ENCODE data around the gene ADORA1.

Gene ADORA1

GRCh38 chr1:203158423-203158822 lies 30.9 kb downstream of the ADORA1 start:
- no peak for DNase-seq (ENCODE audit: low spot score)

- no peak for DNase-seq (ENCODE audit: low spot score)
Measured at GRCh38 chr1:203158960-203159665, 31.6 kb downstream of the ADORA1 start.

DNA sequence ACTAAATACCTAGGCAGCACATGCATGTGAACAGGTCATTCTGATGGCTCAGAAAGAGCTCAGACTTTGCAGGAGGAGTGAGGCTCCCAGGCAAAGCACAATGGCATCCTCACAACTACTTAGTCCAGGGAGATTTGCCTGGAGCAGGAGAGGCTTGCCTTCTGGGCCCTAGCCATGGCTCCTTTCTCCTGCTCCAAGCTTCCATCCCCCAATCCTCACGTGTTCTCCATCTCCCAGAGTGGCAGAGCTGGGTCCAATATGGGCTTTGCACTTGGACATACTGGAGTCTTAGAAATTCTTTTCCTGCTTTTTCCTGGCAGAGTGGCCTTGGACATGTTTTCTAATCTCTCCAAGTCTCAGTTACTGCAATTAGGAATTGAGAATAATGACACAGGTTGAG lies 32.3 kb downstream of the ADORA1 start:
- DNase-seq (ENCODE audit: low spot score) = no peak

- no peak for DNase-seq (ENCODE audit: low spot score)
Measured at GRCh38 chr1:203161175-203161574, 33.6 kb downstream of the ADORA1 start.

DNA sequence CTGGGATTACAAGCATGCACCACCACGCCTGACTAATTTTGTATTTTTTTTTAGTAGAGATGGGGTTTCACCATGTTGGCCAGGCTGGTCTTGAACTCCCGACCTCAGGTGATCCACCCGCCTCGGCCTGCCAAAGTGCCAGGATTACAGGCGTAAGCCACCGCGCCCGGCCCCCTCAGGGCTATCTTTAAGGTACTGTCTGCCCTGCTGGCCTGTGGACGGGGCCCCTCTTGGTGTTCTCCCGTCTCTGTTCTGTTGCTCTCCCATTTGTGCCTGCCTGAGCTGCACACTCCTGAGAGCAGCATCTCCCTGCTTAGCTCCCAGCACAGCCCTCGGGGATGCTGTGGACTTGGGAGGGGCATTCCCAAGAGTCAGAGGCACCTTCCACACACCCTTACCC lies 34.2 kb downstream of the ADORA1 start:
- no peak for DNase-seq (ENCODE audit: low spot score)

DNA sequence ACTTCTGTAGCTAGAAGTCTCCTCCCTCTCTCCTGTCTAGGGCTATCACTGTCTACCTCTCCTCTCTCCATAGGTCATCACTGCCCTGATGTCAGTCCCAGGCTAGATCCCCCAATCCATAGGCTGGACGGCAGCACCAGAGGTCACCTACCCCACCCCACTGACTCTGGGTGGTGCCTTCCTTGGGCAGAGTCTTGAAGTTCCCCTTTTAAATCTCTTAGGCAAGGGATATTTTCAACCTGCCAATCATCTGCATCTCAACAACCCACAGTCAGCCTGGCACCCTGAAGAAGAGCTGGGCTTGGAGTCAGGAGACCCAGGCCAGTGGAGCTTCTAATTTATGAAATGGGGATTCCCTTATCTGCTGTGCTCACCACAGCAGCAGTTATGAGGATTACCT lies 34.9 kb downstream of the ADORA1 start:
- DNase-seq (ENCODE audit: low spot score) = no peak

DNA sequence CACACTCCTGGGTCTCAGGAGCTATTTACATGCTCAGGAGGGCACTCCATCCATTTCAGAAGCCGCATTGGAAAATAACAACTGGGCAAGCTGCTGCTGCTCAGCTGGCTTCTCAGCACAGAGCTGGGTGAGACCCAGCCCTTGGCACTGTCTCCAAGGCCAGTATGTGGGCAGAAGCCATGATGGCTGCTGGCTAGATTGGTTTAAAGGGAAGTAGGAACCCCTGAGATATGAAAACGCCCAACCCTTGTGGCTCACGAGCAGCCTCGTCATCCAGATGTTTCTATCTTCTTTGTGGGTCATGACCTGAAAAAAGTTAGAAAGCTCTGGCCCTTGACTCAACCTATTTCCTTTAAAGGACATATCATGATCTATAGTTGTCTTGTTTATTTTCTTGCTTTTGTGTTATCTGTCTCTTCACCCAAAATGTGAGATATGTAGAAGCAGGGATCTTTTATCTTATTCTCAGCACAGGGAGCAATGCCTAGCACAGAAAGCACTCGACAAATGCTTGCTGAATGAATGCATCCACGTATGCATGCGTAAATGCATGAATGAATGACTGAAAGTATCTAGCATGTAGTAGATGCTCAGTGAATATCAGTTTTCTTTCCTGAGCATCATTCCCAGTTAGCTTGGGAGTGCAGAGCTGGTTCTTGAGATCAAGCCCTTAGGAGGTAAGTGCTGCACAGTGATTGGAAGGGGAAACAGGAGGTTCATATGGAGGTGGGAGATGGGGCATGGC lies 36.5 kb downstream of the ADORA1 start:
- peak; percentile 59 for DNase-seq (ENCODE audit: low spot score)

- no peak for DNase-seq (ENCODE audit: low spot score)
Measured at GRCh38 chr1:203165101-203165799, 37.7 kb downstream of the ADORA1 start.

DNA sequence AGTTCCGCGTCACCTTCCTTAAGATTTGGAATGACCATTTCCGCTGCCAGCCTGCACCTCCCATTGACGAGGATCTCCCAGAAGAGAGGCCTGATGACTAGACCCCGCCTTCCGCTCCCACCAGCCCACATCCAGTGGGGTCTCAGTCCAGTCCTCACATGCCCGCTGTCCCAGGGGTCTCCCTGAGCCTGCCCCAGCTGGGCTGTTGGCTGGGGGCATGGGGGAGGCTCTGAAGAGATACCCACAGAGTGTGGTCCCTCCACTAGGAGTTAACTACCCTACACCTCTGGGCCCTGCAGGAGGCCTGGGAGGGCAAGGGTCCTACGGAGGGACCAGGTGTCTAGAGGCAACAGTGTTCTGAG lies 38.3 kb downstream of the ADORA1 start:
- DNase-seq (ENCODE audit: low spot score) = no peak

DNA sequence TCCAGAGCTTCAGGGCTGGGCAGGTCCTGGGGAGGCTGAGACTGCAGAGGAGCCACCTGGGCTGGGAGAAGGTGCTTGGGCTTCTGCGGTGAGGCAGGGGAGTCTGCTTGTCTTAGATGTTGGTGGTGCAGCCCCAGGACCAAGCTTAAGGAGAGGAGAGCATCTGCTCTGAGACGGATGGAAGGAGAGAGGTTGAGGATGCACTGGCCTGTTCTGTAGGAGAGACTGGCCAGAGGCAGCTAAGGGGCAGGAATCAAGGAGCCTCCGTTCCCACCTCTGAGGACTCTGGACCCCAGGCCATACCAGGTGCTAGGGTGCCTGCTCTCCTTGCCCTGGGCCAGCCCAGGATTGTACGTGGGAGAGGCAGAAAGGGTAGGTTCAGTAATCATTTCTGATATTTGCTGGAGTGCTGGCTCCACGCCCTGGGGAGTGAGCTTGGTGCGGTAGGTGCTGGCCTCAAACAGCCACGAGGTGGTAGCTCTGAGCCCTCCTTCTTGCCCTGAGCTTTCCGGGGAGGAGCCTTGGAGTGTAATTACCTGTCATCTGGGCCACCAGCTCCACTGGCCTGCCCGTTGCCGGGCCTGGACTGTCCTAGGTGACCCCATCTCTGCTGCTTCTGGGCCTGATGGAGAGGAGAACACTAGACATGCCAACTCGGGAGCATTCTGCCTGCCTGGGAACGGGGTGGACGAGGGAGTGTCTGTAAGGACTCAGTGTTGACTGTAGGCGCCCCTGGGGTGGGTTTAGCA lies 38.8 kb downstream of the ADORA1 start:
- no peak for DNase-seq (ENCODE audit: low spot score)

DNA sequence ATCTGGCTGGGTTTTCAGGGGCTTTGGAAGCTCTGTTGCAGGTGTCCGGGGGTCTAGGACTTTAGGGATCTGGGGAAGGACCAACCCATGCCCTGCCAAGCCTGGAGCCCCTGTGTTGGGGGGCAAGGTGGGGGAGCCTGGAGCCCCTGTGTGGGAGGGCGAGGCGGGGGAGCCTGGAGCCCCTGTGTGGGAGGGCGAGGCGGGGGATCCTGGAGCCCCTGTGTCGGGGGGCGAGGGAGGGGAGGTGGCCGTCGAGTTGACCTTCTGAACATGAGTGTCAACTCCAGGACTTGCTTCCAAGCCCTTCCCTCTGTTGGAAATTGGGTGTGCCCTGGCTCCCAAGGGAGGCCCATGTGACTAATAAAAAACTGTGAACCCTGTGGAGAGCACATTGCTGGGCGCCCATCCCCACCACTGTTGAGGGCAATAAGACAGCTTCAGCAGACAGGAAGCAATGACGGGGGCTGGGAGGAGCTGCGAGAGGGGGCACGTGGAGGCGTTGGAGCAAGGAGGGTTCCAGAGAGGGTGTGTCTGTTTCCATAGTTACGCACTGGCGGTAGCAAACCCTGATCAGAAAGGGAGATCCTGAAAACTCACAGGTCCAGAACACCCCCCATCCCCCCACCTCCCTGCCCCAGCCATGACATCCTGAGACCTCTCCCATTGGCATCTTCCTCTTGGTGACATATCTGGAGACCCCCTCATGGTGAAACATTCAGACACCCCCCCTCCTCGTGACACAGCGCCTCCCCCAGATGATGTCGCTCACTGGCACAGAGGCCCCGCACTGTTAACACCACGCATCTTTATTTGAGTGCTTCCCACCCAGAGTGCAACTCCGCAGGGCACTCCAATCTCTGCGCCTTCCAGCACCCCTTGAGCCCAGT lies 39.7 kb downstream of the ADORA1 start:
- no peak for DNase-seq (ENCODE audit: low spot score)

DNA sequence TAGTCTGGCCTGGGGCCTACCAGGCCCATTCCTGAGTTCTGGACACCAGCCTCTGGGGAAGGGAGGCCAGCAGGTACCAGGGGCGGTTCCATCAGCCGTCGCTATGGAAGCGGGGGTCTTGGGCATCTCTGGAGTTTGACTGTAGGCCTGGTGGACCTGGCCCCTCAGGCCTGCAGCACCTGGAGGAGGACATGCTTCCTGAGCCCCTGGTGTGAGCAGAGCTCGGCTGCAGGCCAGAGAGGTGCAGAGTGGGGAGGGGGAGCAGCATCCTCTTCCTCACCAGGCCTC lies 40.3 kb downstream of the ADORA1 start:
- no peak for DNase-seq (ENCODE audit: low spot score)

DNA sequence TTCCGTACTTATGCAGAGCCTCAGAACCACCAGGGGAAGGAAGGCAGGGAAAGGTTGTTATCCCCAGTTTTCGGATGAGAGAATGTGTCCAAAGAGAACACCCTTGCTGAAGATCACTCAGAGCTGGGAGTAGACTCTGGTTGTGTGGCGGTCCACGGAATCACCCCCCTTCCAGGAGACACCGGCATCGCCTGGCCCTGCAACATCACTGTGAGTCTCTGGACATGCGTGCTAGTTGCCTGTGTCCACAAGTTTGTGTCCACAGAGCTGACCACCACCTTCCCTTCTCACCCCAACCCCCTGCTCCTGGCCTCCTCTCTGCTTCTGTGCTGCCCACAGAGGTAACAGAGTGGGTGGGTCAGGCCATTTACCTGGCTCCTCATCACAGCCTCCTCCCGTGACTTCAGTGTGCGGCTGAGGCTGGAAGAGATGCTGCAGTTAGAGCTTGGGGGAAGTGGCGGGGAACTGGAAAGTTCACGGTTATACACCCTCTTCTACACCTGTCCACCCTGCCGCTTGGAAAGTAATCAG lies 40.8 kb downstream of the ADORA1 start:
- no peak for DNase-seq (ENCODE audit: low spot score)

GRCh38 chr1:203168991-203169390 lies 41.5 kb downstream of the ADORA1 start:
- no peak for DNase-seq (ENCODE audit: low spot score)

DNA sequence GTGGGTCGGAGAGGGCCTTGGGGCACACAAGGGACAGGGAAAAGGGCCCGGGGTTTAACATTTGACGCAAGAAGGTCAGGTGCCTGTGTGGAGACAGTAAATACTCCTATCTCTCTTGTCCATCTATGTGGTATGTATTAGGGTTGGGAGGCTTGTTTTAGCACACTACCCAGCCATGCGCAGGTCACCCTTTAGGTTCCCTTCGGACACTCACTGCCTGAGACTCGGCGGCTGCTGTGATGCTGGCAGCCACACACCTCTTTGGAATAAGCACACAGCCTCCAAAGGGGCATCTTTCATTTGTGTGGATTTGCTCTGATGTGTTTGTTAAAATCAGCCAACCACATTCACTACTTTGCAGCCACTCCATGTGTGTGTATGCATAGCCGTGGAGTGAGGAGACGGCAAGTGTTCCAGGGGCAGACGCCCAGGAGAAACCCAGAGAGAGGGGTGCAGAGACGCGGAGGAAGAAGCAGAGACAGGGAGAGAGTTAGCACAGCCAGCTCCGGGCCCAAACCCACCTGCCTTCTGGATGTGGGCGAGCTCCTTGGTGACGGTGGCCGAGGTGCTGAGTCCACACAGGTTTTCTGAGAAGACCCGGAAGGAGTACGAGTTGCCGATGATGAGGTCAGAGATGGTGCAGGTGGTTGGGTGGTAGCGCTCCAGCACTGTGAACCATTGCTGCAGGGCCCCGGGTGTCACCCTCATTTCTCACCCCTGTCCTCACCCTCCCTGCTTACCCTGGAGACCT lies 42.4 kb downstream of the ADORA1 start:
- DNase-seq (ENCODE audit: low spot score) = no peak

- no peak for DNase-seq (ENCODE audit: low spot score)
Measured at GRCh38 chr1:203170625-203171330, 43.3 kb downstream of the ADORA1 start.

DNA sequence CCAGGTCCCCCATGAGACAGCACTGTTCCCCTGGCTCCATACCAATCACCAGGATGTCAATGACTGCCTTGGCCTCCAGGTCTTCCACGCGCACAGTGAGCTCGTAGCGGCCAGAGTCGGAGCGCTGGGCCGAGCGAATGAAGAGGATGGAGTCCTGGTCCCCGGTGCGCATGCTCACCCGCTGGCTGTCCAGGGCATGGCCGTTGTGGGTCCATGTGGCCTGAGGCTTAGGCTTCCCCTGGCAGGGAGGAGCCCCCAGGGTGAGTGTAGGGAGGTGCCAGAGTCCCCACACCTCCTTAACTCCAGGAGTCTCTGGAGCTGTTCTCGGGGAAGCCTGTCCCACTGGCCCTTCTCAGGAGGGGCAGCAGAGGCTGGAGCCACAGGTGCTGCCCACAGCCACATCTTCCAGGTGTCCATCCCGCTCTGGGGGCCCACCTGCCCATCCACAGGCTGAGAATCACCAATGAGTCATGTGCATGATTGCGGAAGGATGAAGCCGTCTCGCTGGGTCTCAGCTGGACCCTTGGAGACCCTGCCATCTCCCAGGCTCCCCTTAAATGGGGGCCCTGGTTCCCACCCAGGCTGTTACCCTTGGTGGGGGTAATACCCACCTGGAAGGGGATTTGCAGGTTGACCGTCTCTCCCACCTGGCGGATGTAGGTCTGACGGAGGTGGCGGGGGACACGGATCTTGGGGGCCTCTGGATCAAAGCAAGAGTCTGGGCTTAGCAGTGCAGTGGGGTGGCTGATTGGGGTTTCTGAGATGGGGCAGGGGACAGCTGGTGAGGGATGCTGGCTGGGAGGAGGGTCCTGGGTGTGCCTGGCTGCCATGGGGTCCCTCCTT lies 44.0 kb downstream of the ADORA1 start:
- DNase-seq (ENCODE audit: low spot score) = no peak

DNA sequence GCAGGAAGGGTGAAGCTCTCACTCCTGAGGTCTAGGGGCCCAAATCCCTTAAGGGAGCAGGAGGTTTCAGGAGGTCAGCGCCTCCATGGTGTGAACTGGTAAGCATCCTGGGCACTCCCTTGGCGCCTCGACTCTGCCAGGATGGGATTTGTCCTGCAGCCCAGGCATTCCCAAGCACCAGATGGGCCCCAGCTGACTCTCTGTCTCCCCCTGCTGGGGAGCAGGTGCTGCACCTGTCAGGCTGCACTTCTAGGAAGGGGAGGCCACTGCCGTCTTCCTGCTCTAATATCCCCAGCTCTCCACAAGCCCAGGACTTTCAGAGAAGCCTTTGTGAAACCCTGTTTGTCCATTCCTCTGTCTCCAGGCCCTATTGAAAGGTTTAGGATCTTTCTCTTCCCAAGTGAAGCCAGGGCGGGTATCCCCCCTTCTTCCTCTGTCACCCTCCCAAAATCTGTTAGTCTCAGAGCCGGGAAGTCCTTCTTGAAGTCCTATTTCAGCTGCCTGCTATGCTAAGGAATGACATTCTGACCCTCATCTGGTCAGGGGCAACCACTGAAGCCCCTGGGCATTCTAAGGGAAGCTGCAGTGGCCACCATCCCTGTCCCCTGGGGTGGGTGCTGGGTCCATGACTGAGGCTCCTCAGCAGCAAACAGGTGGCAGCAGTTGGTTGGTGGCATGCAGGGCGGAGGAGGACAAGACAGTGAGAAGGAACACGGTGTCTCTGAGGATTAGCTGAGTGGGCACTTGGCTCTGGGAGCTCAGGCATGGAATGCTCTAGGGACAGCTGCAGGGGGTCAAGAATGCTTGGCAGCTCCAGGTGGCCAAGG lies 44.9 kb downstream of the ADORA1 start:
- peak; percentile 77 for DNase-seq (ENCODE audit: low spot score)

Measured in Ammon's horn (tissue), 1 donor.